Activated CD4-positive, alpha-beta T cell treated with anti-CD3 and anti-CD28 coated beads, Interleukin-2, amount 50 U/mL, for 4 hours (primary cell): ENCODE measurements around the gene KLHDC7B.

ENCODE experiments used
- DNase-seq, 2 experiments: peaks; one replicate each; pipeline ENCODE4 v3.0.0-alpha.2; 2020

The KLHDC7B gene

DNA sequence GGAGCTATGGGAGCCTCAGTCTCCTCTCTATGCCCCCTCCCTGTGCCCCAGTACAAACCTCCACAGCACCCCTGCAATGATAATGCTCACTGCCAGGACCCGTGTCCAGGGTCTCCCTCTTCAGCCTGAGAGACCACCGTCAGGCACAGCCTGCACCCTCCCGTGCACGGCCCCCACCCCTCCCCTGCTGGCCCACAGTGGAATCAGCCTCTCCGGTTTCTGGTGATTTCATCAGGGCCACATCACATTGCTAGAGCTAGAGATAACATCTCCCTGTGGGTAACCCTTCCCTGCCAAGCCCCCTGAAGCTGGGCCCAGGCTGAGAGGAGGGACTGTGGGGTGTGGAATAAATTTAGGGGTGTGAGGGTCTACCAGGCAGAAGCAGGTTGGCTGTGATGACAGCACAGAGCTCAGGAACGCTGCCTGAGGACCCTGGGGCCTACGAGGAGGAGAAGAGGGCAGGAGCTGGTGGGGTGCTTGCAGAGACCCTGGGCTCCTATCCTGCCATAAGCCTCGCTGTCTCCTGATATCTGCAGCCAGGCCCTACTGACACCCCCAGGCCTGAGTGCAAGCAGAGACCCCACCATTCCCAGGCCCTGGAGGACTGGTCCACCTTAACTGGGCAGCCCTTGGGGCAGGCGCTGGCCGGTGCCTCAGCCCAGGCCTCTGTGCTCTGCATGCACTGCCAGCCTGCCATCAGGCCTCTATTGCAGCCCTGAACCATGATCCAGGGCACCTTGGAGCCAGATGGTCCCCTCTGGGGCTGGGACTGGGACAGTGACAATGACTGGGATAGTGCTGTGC is at the start of gene KLHDC7B:
Gene KLHDC7B (plus strand): TSS at position 378 of the 804 bp plus-strand sequence. CDS start 345 bp downstream, at position 723.
- no peak for DNase-seq

DNA sequence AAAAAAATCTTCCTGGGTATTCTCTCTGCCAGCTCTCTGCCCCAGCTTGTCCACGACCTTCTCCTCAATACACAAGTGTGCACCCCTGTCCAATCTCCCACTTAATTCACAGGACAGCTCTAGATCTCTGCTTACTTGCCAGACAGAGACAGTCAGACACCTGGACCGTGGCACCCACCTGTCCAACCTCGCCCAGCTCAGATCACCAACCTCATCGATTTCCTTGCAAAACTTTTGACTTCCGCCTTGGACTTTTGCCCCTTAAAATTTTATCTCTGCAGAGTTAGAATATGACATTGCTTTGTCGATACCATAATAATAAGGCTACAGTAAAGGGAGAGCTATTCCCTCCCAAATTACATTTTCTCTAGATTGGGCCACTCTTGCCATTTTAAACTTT is 48.6 kb upstream of the KLHDC7B start:
- DNase-seq, result no peak

DNA sequence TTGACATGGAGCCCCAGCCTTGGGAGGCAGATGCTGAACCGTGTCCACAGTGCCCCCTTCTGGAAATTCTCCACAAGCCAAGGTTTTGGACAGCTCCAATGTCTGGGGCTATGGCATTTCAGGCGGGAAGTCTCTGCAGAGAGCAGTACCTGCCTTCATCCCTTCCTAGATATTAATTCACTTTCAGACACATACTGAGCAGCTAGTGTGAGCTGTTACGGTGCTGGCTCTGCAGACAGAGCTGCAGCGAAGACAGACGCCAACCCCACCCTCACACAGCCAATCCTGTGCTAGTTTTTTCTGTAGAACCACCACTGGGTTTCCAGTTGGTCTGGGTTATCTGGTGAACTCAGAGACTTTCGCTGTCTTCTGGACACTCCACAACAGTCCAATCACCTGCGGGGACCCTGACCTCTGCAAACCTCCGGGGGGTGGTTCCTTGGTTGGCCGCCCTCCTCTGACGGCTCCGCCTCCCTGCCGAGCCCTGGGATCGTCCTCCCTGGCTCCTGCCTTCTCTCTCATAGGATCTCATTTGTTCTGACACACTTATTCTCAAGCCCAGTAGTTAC is 47.3 kb upstream of the KLHDC7B start:
- DNase-seq, result peak; percentile 61 to 63

DNA sequence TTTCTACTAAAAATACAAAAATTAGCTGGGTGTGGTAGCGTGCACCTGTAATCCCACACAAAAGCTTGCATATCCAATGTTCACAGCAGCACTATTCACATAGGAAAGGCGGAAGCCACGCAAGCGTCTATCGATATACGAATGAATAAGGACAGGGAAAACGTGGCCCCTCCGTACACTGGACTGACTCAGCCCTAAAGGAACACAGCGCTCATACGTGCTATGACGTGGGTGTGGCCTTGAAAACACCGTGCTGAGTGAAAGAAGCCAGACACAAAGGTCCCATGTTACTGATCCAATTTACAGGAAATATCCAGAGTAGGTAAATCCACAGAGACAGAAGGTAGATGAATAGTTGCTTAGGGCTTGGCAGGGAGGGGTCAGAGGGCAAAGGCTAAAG is 45.2 kb upstream of the KLHDC7B start:
- no peak for DNase-seq

DNA sequence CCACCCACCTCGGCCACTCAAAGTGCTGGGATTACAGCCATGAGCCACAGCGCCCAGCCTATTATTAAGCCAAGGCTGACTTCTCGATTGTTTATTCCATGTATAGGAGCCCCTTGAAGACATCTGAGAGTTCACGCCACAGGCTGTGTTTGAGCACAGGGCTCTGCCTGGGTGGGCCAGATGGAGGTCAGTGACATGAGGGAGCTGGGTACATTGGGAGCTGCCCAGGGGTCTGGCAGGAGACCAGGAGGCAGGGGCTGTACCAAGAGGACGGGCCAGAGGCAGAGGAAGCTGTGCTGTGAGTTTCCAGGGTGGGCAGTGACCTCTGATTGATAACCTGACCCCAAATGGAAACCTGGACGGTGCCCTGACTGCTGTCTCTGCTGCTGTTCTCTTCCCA is 43.6 kb upstream of the KLHDC7B start:
- DNase-seq, result no peak

DNA sequence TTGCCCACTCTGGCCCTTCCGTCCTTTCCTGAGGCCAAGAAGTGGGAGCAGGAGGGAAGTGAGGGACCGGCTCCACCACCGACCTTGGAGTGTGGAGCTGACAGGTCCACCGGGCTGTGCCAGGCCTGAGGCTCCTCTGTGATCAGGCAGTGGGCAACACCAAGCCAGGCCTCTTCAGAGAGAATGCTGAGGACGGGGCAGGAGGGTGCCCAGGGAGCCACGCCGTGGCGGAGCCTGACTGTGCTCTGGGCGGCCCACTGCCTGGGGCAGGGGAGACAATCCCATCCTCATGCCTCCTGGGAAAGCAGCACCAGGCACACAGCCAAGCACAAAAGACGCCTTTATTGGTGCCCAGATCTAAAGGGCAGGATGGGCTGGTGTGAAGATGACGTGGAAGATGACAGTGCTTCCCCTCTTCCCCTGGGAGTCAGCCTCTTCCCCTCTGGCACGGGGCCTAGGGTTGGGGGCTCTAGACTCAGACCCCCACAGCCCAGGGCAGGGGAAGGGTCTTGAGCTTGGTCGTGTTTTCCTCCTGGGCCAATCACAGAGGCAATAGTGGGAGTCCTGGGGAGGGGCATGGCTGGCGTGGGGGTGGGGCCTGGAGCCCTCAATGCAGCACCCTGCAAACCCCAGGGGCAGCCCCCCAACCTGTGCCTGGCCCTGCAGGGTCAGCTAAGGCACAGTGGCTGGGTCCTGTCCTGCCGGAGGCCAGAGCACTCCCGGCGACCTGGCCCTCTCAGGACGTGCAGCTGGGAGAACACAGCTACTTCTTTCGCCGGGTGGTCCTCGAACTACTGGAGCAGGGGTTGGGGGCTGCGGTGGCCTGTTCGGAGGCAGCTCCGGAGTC is 42.8 kb upstream of the KLHDC7B start:
- DNase-seq, result no peak

DNA sequence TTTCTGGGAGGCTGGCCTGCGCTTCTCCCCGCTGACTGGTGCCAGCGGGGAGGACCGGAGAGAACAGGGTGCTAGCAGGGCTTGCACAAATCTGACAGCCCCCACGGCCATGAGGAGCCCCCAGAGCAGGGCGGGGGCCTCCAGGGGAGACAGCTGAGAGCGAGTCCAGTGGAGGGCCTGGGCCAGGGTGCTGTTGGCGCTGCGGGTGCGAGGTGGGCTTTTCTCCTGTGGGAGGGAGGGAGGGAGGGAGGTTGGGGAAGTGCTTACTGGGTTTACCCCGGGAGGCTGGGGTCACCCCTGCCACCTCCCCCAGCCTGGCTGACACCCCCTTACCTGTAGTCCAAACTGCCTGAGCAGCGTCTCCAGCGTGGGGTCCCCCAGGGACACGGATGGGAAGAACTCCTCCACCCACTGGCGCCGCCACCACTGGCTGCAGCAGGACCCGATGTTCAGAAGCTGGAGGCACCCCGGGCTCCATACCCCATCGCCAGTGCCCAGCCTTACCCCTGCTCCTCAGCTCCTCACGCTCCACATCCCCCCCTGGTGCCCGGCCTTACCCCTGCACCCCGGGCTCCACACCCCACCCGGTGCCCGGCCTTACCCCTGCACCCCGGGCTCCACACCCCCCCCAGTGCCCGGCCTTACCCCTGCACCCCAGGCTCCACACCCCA is 42.1 kb upstream of the KLHDC7B start:
- DNase-seq, result no peak

DNA sequence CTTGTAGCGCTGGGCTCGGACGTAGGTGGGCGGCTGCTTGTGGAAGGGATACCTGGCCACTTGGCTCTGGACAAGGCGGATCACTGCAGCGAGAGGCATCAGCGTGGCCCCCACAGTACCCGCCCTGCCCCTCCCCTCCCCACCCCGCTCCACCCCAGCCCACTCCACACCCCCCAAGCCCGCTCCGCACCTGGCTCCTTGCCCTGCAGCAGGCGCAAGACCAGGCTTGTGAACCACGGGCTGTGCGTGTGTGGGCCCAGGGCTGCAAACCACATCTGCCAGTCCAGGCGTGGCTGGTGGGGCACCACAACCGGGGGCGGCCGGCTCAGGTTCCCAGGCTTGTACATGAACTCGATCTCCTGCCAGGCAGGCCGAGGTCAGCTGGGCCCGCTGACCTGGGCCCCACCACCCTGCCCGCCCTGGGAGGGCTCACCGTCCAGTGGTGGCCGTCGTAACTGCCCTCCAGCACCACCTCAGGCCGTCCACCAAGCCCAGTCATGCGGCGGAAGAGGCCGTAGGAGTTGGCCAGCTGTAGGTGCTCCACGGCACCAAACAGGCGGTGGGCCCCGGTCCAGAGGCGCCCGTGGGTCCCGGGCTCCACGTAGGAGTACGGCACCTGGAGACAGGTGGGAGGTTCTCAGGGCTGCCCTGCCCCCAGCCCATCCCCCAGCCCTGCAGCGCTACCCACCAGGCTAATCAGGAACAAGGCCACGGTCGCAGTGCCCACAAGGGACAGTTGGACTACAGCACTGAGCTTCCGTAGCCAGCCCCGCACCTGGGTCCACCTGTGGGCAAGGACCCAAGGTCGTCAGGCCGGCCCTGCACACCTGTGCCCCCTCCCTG is 41.1 kb upstream of the KLHDC7B start:
- DNase-seq, result no peak

DNA sequence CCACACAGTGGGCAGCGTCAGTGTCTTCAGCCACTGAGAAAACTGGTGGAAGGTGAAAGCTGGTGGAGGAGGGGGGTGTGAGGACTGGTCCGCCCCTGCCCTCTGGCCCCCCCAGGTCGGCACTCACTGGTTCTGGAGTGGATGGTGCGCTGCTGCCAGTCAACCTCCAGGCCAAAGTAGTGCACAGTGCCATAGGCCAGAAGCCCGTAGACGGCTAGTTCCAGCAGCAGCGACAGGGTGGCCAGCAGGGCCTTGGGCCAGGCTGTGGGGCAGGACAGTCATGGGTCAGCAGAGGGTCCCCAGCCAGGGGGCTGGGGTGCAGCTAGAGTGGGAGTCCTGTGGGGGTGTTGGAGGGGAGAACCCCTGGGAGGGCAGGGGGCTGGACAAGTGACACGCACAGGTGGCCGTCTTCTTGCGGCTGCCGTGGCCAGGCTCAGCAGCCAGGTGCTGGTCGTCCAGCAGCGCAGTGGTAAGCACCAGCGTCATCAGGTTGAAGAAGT is 40.4 kb upstream of the KLHDC7B start:
- DNase-seq, result no peak

DNA sequence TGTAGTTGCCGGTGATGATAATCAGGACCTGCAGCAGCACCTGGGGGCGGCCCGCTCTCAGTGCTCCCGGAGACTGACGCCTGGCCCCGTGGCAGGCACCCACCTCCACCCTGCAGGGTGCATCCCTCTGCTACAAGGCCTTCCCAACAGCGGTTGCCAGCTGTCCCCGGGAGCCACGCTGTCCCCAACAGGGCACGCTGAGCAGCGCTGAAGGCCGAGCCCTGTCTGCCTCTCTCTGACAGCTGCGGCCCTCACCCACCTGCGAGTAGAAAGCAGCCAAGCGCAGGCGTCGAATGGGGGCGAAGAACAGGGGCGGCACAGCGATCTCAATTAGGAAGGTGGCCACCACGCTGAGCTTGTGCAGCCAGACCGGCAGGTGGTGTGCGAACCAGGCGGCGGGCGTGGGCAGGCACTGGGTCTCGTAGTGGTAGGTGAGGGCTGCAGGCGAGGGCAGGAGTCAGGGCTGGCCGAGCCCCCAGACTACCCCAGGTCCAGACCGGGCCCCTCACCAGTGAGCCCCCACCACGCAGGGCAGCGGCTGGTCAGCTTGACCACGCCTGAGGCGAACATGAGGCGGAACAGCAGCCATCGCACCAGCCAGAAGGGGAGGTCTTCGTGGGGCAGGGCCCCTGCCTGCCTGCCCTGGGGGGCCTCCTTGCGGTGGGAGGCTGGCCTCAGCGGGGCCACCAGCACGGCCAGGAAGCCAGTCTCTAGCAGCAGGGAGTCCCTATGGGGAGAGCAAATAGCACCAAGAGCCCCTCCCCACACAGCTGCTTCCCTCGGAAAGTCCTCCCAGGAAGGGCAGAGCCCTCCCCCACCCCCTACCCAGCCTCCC is 39.7 kb upstream of the KLHDC7B start:
- DNase-seq, result no peak

DNA sequence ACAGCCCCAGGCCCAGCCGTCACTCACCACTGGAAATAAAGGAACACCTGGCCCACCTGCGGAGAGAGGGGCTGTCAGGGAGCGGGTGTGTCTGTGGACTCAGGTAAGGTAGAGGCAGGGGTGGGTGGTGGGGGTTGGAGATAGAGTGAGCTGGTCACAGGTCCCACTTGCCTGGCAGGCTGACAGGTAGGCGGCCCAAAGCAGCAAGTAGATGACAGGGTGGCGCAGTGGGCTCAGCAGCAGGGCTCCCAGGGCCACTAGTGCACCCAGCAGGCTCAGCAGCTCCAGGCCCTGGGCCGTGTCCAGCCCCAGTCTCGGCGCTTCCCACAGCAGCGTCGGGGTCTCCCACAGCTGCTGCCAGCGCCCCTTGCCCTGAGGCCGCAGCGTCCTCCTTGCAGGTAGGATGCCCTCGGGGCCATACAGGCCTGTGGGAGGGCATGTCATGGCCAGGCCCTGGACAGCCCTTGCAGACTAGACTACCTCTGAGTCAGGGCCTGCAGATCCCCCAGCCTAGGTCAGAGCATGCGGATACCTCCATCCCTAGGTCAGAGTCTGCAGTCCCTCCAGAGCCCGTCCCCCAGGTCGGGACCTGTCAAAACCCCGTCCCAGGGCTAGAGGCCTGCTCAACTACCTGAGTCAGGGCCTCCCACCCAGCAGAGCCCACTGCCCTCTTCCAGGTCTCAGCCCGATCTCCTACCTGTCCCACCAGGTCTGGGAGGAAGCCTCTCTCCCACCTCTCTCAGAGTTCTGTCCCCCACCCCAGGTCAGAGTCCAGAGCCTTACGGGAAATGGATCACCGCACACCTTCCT is 38.9 kb upstream of the KLHDC7B start:
- no peak for DNase-seq

DNA sequence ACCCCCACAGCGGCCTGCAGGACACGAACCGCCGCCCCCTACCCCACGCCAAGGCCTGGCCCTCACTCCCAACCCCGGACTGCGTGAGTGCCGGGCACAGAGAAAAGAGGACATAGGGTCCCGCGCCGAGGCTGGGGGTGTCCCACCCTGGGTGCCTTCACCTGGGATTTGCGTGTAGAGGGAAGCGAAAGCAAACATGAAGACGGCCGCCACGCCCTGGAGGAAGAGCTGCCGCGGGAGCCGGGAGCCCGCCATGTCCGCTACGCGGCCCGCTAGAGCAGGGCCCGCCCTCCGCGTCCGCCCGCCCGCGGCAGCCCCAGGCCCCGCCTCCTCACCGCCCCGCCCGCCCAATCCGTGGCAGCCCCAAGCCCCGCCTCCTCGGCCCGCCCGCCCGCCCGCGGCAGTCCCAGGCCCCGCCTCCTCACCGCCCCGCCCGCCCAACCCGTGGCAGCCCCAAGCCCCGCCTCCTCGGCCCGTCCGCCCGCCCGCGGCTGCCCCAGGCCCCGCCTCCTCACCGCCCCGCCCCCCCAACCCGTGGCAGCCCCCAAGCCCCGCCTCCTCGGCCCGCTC is 38.2 kb upstream of the KLHDC7B start, which contains the start of gene LMF2:
Gene LMF2 (minus strand): TSS at position 282 of the 570 bp plus-strand sequence. CDS start 27 bp downstream, at position 255.
- peak; percentile 90 to 91 for DNase-seq

DNA sequence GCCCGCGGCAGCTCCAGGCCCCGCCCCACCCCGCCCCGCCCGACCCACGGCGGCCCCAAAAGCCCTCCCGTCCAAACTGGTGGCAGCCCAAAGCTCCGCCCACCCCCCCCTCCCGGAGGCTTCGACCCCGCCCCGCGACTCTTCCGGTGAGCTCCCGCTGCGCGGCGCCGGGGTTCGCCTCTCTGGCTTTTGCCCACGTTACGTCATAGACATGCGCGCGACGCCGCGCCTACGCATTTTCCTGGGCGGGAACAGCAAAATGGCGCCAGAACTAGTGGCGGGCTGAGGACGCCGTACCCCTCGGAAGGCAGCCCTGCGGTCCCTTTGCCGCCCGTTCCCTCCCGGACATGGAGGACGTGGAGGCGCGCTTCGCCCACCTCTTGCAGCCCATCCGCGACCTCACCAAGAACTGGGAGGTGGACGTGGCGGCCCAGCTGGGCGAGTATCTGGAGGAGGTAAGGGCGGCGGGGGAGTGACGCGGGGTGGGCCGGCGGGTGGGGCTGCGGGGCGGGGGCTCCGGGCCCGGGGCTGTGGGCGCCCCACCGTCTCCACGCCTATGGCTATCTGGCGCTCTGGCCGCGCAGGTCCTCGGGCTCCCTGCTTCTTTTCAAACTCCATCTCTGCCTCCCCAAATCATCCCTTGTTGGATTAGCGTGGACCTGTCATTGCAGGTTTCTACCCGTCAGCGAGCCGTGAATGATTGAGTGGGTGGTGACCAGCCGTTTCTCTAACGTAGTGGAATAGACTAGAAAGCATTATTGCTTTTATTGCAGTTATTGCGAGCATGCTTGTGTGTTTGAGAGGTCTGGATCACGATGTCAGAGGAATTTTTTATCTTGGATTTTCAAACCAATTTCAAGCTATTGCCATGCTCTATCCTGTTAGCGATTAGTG is 37.5 kb upstream of the KLHDC7B start, which contains the start of gene NCAPH2:
Gene NCAPH2 (plus strand): TSS at position 234 of the 894 bp plus-strand sequence. CDS start 114 bp downstream, at position 348.
- DNase-seq, result peak; percentile 96 to 97

DNA sequence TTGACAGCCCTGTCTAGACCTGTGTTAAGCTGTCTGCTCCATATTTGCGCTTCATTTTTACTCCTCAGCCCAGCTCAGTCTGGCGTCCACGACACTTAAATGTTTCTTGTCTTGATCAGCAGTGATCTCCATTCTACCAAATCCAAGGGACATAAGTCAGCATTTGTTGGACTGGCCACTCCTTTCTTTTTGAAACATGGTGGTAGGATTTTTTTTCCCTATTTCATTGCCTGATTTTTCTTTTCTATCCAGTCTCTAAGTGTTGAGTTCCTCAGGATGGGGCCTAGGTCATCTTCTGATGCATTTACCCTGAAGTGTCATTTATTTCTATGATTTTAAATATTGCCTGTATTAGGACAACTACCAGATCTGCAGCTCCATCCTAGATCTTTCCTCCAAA is 36.8 kb upstream of the KLHDC7B start:
- no peak for DNase-seq

DNA sequence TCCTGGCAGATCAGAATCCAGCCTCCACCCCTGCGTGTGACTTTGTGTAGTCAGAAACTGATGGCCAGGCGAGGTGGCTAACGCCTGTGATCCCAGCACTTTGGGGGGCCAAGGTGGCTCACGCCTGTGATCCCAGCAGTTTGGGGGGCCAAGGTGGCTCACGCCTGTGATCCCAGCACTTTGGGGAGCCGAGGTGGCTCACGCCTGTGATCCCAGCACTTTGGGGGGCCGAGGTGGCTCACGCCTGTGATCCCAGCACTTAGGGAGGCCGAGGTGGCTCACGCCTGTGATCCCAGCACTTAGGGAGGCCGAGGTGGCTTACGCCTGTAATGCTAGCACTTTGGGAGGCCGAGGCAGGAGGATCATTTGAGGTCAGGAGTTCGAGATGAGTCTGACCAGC is 32.5 kb upstream of the KLHDC7B start:
- no peak for DNase-seq

DNA sequence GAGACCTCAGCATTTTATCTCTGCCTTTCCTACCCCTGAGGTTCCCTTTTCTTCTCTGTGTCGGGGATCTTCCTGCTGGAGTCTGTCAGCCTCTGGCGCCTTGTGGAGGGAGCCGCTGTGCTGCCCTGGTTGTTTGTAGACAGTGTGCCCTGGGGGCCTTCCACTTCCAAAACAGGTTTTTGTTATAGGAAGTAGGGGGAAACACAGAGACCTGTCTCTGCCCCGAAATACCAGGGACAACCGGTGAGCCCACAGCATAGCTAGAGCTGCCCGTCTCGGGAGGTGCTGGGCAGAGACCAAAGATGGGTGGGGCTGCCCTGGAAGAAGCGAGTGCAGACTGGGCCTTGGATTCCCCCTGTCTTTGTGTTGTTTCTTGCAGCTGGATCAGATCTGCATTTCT is 29.6 kb upstream of the KLHDC7B start:
- DNase-seq, result no peak

DNA sequence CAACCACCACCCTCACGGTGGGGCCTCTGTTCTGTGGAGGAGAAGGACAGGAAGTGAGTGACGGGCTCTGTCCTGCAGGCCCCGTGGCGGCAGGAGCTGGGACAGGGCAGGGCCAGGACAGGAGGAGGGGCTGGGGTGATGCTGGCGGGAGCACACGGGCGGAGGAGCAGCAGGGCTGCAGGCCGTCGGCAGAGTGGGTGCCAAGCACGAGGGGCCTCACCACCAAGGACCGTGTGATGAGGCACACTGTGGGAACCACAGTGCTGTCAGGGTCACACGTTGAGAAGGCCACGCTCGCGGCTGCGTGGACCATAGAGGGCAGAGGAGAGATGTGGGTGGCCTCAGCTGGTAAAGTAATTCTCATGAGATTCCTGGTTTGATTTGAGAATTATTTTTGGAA is 28.8 kb upstream of the KLHDC7B start:
- DNase-seq, result no peak

DNA sequence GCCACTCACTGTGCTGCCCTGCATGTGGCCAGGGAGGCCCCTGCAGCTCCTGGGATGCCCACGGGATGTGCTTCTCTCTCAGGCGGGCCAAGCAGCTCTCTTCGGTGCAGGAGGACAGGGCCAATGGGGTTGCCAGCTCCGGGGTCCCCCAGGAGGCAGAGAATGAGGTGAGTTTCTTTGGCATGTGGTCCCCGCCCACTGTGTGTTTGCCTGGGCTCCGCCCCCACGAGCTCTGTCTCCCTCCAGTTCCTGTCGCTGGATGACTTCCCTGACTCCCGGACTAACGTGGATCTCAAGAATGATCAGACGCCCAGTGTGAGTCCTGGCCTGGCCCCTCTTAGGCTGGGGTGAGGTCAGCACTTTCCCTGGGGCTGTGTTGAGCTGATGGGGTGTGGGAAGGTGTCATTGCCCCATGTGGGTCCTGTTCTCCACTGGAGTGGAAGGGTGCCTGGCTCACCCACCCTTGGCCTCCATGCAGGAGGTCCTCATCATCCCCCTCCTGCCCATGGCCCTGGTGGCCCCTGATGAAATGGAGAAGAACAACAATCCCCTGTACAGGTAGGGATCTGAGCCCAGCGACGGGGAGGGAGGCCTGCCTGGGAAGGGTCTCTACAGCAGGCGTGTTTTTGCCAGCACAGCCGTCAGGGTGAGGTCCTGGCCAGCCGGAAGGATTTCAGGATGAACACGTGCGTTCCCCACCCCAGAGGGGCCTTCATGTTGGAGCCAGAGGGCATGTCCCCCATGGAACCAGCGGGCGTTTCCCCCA is 28.0 kb upstream of the KLHDC7B start:
- no peak for DNase-seq
